WI38 (cell line): ENCODE results near the gene WASF3.

Experiments
- H3K4me3 ChIP-seq: 2 replicates; pipeline ENCODE4 v1.5.1; 2011; ENCODE audit warnings: low read depth, mild to moderate bottlenecking, control low read depth, low read length
- TF ChIP-seq, protein P1 (sequence below): IDR thresholded peaks from 2 replicates; pipeline ENCODE4 v1.5.1; 2012; ENCODE audit warnings: low read depth, mild to moderate bottlenecking, control low read depth, low read length

WASF3 gene

GRCh38 chr13:26663791-26664190 is 106.3 kb downstream of the WASF3 start:
- H3K4me3 ChIP-seq = no peak overlapping the region
- TF ChIP-seq, protein P1, sequence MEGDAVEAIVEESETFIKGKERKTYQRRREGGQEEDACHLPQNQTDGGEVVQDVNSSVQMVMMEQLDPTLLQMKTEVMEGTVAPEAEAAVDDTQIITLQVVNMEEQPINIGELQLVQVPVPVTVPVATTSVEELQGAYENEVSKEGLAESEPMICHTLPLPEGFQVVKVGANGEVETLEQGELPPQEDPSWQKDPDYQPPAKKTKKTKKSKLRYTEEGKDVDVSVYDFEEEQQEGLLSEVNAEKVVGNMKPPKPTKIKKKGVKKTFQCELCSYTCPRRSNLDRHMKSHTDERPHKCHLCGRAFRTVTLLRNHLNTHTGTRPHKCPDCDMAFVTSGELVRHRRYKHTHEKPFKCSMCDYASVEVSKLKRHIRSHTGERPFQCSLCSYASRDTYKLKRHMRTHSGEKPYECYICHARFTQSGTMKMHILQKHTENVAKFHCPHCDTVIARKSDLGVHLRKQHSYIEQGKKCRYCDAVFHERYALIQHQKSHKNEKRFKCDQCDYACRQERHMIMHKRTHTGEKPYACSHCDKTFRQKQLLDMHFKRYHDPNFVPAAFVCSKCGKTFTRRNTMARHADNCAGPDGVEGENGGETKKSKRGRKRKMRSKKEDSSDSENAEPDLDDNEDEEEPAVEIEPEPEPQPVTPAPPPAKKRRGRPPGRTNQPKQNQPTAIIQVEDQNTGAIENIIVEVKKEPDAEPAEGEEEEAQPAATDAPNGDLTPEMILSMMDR = no peak

- TF ChIP-seq, protein P1 = no peak
Measured at GRCh38 chr13:26664286-26664685, 106.8 kb downstream of the WASF3 start.

DNA sequence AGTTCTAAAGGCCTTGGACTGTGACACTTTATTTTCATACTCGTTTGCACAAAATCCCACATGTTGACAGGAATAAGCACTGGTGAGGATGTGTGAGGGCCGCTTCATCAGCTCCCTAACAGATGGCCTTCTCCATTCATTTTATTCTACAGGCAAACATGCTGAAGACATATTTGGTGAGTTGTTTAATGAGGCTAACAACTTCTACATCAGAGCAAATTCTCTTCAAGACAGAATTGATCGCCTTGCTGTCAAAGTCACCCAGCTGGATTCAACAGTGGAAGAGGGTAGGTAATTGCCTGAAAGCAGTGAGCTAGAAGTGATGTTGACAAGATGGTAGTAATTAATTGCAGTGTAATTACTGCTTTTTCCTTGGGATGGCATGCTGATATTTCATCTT is 107.4 kb downstream of the WASF3 start:
- H3K4me3 ChIP-seq = no peak overlapping the region
- TF ChIP-seq, protein P1 = no peak

More at GRCh38 chr13:26664286-26664685, 106.8 kb downstream of the WASF3 start:
- no peak overlapping the region for H3K4me3 ChIP-seq

GRCh38 chr13:26668357-26669146 is 111.1 kb downstream of the WASF3 start:
- TF ChIP-seq, protein P1 = no peak
- no peak overlapping the region for H3K4me3 ChIP-seq

- no peak overlapping the region for H3K4me3 ChIP-seq
- TF ChIP-seq, protein P1 = no peak
Measured at GRCh38 chr13:26673890-26674289, 116.4 kb downstream of the WASF3 start.

DNA sequence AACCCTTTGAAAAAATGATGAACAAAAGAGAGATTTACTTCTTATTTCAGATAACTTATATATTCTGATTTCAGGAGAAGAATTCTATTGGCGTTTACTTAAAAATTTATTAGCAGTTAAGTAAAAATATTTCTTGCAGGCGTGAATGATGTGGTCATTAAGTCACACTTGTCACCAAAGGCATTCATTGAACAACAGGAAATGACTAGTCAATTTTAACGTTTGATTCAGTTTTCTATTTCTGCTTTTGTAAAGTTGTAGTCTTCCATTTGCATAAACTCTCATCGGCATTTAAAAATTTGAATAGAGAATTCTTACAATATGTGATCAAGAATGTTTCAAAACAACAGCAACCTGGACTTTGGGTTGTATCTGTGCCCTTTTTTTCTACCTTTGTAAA is 119.7 kb downstream of the WASF3 start:
- H3K4me3 ChIP-seq = no peak overlapping the region
- TF ChIP-seq, protein P1 = no peak

DNA sequence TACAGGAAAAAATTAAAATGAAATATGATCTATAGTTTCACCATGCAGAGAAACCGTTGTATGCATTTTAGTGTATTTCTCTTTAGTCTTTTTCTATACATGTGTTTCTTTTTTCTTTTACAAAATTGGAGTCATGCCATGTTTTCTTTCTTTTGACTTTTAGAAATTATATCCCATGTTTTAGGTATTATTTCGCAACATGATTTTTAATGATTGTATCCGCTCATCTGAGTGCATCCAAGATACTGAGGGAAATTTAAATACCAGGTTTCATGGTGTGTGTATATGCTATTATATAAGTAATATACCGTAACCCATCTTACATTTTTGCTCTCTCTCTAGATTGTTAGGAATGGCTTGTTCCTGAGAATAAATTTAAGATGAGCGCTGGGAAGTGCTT is 120.8 kb downstream of the WASF3 start:
- H3K4me3 ChIP-seq = no peak overlapping the region
- TF ChIP-seq, protein P1 = no peak
